Stimulated activated effector memory CD8-positive, alpha-beta T cell treated with anti-CD3 and anti-CD28 coated beads, Interleukin-12 subunit alpha, Interleukin-12 subunit beta, amount 100 ng/mL, for 72 hours (primary cell): ENCODE results near the gene SF3B1.
"Not testable (repeated sequence)": the region's sequence is repeated elsewhere in the genome, so short reads cannot be mapped to it uniquely, and the experiment has no call there.

Experiments
- ATAC-seq: fragments of 150-1000 bp; cut with Tn5 transposase; 2 replicates; pipeline ENCODE4 v1.10.0; 2021
- DNase-seq, 2 donors: peaks; one replicate each; pipeline ENCODE4 v3.0.0; 2021 to 2022; ENCODE audit warnings: low spot score in 2 of 2
- H3K27ac Mint-ChIP-seq: one replicate; pipeline ENCODE4 v1.8.0; 2022; ENCODE audit warnings: mild to moderate bottlenecking, mixed read lengths
- H3K36me3 Mint-ChIP-seq: one replicate; pipeline ENCODE4 v1.8.0; 2022; ENCODE audit warnings: mild to moderate bottlenecking, mixed read lengths
- H3K4me1 Mint-ChIP-seq: one replicate; pipeline ENCODE4 v1.8.0; 2022; ENCODE audit warnings: mixed read lengths
- H3K4me3 Mint-ChIP-seq: one replicate; pipeline ENCODE4 v1.8.0; 2022; ENCODE audit warnings: mild to moderate bottlenecking, mixed read lengths
- H3K9me3 Mint-ChIP-seq: one replicate; pipeline ENCODE4 v1.8.0; 2022; ENCODE audit warnings: mixed read lengths

The SF3B1 gene

DNA sequence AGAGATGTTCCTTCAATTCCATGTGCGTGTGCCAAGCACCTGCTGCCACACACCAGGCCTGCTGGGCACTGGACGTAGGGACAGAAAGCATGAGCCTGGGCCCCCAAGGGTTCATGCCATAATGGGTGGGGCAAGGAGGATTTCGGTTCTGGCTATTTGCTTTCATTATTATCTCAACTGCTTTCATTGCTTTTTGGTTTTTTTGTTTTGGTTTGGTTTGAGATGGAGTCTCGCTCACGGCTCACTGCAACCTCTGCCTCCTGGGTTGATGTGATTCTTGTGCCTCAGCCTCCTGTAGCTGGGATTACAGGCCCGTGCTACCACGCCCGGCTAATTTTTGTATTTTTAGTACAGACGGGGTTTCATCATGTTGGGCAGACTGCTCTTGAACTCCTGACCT is 57.2 kb downstream of the SF3B1 start:
- no peaks in the 10 kb centered on the region for H3K36me3 Mint-ChIP-seq
- no peak overlapping the region for H3K4me3 Mint-ChIP-seq
- H3K4me1 Mint-ChIP-seq, result peaks cover 5% of the 10 kb centered on the region
- DNase-seq (no peak), ATAC-seq (no peak)
- H3K27ac Mint-ChIP-seq, result no peak overlapping the region
- no peaks in the 10 kb centered on the region for H3K9me3 Mint-ChIP-seq

DNA sequence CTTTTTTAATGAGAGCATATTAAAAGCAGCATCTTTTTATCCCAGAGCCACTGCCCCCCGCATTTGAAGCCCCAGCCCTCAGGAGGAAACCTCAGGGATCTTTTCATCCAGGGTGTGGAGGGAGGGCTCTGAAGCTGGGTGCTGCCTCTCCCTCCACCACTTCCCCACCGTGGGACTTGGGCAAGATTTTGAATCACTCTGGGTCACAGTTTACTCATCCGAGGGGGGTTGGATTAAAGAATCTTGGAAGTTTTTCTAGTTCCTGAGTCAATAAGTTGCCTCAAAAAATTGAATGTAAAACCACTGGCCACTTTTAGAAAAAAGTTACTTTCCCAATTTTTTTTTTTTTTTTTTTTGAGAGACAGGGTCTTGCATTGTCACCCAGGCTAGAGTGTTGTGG is 62.2 kb downstream of the SF3B1 start:
- Mint-ChIP-seq H3K4me3 (no peak overlapping the region), H3K9me3 (no peaks in the 10 kb centered on the region), H3K4me1 (peaks cover 11% of the 10 kb centered on the region), H3K27ac (no peak overlapping the region), H3K36me3 (no peaks in the 10 kb centered on the region)
- ATAC-seq (no peak), DNase-seq (no peak)

DNA sequence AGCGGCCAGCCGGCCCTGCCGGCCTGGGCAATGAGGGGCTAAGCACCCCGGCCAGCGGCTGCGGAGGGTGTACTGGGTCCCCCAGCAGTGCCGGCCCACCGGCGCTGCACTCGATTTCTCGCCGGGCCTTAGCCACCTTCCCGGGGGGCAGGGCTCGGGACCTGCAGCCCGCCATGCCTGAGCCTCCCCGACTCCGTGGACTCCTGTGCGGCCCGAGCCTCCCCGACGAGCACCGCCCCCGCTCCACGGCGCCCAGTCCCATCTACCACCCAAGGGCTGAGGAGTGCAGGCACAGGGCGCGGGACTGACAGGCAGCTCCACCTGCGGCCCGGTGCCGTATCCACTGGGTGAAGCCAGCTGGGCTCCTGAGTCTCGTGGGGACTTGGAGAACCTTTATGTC is 64.2 kb downstream of the SF3B1 start:
- not testable (repeated sequence) for H3K4me3 Mint-ChIP-seq, ATAC-seq, H3K27ac Mint-ChIP-seq, H3K9me3 Mint-ChIP-seq, H3K36me3 Mint-ChIP-seq, DNase-seq
- H3K4me1 Mint-ChIP-seq, result peaks cover 11% of the 10 kb centered on the region

DNA sequence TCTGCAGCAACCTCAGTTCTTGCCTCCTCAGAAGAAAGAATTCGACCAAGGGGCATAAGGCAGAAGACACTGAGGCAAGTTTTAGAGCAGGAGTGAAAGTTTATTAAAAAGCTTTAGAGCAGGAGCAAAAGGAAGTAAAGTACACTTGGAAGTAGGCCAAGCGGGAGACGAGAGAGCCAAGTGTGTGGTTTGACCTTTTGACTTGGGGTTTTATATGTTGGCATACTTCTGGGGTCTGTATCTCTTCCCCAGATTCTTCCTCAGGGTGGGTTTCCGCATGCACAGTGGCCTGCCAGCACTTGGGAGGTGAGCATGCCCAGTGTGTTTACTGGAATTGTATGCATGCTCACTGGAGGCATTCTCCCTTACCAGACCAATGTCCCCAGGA is 64.9 kb downstream of the SF3B1 start:
- DNase-seq, result no peak
- Mint-ChIP-seq H3K9me3 (no peaks in the 10 kb centered on the region), H3K4me1 (peaks cover 11% of the 10 kb centered on the region), H3K4me3 (no peak overlapping the region), H3K36me3 (no peaks in the 10 kb centered on the region), H3K27ac (no peak overlapping the region)
- no peak for ATAC-seq

DNA sequence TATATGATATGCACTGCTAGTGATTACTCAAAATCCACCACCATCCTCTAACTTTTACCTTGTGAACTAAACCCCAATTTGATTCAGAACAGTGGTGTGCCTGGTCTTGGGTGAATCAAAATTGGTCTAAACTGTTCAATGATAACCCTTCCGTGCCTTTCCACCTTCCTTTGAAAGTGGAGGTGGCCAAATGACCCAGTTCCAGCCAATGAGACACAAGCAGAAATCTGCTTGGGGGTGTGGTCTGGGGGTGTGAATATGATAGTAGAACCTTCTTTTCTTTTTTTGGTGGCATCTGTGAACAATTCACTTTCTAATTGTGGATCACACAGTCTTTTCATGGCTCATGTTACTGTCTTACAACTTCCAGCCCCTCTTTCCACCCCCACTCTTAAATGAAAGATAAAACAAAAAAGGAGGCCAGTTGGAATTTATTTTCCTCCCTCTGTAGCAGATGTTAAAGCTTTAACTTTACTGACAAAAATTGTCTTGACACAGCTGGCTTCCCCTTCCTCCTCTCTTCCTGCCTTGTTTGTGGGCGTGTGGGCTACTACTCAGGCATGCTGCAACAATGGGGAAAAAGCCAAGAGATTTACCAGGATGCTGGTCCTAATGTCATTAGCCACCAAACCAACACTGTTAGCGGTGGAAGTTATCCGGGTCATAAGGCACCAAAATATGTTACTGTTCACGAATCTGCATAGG is 65.4 kb downstream of the SF3B1 start:
- DNase-seq (no peak), ATAC-seq (peak; percentile 42)
- H3K4me3 Mint-ChIP-seq, result no peak overlapping the region
- H3K36me3 Mint-ChIP-seq, result no peaks in the 10 kb centered on the region
- H3K9me3 Mint-ChIP-seq, result no peaks in the 10 kb centered on the region
- no peak overlapping the region for H3K27ac Mint-ChIP-seq
- H3K4me1 Mint-ChIP-seq, result peaks cover 11% of the 10 kb centered on the region

DNA sequence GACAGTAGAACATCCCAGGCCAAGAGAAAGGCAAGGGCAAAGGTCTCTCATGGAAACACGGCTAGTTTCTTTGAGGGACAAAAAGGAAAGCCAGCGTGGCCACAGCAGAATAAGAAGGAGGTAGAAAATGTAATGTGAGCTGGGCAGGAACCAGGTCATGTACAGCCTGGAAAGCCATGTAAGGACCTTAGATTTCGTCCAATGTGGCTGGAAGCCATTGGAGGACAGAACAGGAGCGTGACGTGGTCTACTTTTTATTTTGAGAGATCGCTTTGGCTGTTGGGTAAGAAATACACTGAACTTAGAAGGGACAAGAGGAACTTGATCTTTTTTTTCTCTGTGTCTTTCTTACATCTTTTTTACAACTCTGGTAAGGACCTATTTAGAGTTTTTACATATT is 66.4 kb downstream of the SF3B1 start:
- H3K4me3 Mint-ChIP-seq, result no peak overlapping the region
- DNase-seq (no peak), ATAC-seq (no peak)
- no peaks in the 10 kb centered on the region for H3K9me3 Mint-ChIP-seq
- no peak overlapping the region for H3K27ac Mint-ChIP-seq
- no peaks in the 10 kb centered on the region for H3K36me3 Mint-ChIP-seq
- H3K4me1 Mint-ChIP-seq, result peaks cover 11% of the 10 kb centered on the region

DNA sequence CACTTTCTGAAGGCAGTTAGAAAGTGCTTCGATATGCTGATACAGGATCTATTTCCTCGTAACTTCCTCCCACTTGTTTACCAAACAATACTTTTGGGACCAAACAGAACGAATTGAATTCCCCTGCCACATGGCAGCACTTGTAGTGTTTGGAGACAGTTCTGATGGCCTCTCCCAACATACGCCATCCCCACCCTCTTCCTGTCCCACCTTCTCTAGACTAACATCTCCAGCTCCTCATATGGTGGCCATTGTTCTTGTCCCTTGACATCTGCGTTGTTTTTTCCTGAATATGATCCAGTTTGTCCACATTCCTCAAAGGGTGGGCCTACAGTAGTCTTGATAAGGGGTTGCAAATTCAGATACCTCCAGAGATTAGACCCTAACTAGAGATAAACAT is 70.8 kb downstream of the SF3B1 start:
- Mint-ChIP-seq H3K27ac (no peak overlapping the region), H3K4me1 (peaks cover 9% of the 10 kb centered on the region), H3K36me3 (no peaks in the 10 kb centered on the region), H3K4me3 (no peak overlapping the region), H3K9me3 (no peaks in the 10 kb centered on the region)
- DNase-seq, result no peak
- ATAC-seq, result no peak

DNA sequence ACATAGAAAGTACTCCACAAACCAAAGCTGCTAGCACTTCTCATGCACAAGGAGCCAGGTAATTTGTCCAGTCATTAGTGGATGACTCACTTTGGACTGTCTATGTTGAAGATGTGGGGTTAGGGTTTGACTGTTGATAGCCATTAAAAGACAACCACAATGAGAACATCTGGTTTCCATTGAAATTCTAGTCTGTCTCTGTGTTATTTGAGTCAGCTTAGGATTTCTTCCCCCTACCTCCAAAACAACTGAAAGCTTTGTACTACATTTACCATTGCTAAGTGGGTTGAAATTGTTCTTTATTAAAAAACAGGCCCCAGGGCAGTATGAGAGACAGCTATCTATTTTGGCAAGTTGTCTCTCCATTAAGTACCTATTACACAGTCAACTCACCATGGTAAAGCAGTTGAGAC is 74.1 kb downstream of the SF3B1 start:
- peak; percentile 93 for ATAC-seq
- no peaks in the 10 kb centered on the region for H3K36me3 Mint-ChIP-seq
- H3K4me3 Mint-ChIP-seq, result no peak overlapping the region
- H3K27ac Mint-ChIP-seq, result no peak overlapping the region
- no peaks in the 10 kb centered on the region for H3K9me3 Mint-ChIP-seq
- H3K4me1 Mint-ChIP-seq, result peaks cover 16% of the 10 kb centered on the region
- no peak for DNase-seq

DNA sequence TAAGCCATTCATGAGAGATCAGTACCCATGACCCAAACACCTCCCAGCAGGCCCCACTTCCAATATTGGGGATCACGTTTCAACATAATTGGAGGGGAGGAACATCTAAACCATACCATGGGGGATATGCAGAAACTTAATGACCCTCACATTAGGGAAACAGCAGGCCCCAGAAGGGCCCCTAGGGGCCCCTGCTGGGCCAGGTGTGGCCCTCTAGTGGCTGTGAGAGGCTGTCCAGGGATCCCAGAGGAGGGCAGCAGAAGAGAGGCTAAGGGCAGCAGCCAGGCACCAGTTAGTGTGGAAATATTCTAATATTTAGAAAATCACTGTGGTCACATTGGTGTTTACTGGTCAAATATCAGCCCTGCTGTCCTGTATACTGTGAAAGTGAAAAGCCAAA is 75.0 kb downstream of the SF3B1 start:
- ATAC-seq, result no peak
- Mint-ChIP-seq H3K4me1 (peaks cover 16% of the 10 kb centered on the region), H3K9me3 (no peaks in the 10 kb centered on the region), H3K27ac (peak overlapping the region; percentile 26), H3K4me3 (no peak overlapping the region), H3K36me3 (no peaks in the 10 kb centered on the region)
- DNase-seq, result no peak

DNA sequence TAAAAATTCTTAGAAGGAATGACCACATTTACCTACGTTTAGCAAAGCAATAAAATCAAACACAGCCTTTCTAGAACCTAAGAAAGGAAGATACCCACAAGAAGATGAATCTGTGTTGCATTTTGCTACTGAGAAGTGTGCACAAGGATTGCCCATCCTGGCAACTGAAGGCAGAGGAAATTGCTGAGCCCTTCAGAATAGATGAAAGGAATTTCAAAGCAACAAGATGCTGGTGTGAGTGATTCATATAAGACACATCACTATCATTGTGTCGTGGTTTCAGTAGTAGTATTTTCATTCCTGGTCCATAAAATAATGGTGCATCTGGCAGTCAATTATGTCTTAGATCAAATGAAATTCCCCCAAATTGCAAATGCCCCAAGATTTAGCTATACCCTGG is 75.9 kb downstream of the SF3B1 start:
- peak; percentile 37 for ATAC-seq
- Mint-ChIP-seq H3K4me1 (peaks cover 16% of the 10 kb centered on the region), H3K36me3 (no peaks in the 10 kb centered on the region), H3K27ac (peak overlapping the region; percentile 26), H3K4me3 (no peak overlapping the region), H3K9me3 (no peaks in the 10 kb centered on the region)
- no peak for DNase-seq

DNA sequence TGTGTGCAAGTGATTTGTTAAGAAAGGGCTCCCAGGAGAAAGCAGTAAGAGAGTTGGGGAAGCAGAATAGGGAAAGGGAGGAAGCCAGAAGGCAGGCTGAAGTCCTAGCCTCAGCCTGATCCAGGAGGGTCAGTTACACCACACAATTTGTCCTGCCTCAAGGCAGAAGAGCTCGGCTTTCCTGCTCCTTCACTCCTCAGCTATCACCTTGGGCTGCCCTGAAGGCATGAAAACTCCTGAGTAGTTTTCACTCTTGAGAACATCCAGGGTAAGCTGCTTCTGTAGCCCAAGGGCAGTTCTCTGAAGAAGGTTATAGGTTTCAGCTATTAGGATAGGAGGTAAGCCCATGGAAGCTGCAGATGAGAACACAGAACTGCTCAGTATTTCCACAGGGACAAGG is 76.8 kb downstream of the SF3B1 start:
- H3K27ac Mint-ChIP-seq, result no peak overlapping the region
- ATAC-seq, result no peak
- H3K9me3 Mint-ChIP-seq, result no peaks in the 10 kb centered on the region
- no peak for DNase-seq
- peaks cover 16% of the 10 kb centered on the region for H3K4me1 Mint-ChIP-seq
- no peaks in the 10 kb centered on the region for H3K36me3 Mint-ChIP-seq
- no peak overlapping the region for H3K4me3 Mint-ChIP-seq

DNA sequence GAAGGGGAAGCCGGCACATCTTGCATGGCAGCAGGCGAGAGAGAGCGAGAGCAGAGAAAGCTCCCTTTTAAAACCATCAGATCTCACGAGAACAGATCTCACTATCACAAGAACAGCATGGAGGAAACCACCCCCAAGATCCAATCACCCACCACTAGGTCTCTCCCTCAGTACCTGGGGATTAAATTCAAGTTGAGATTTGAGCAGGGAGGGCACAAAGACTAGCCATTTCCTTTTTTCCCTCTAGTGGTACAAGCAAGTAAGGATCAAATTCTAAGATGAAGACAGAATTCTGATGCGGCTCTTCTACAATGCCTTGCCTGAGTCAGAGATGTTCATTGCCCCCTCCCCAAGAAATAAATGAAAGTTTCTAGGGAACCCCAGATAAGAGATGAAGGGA is 78.7 kb downstream of the SF3B1 start:
- Mint-ChIP-seq H3K4me1 (peaks cover 16% of the 10 kb centered on the region), H3K36me3 (no peaks in the 10 kb centered on the region), H3K4me3 (no peak overlapping the region), H3K9me3 (no peaks in the 10 kb centered on the region), H3K27ac (no peak overlapping the region)
- no peak for ATAC-seq
- DNase-seq, result no peak

DNA sequence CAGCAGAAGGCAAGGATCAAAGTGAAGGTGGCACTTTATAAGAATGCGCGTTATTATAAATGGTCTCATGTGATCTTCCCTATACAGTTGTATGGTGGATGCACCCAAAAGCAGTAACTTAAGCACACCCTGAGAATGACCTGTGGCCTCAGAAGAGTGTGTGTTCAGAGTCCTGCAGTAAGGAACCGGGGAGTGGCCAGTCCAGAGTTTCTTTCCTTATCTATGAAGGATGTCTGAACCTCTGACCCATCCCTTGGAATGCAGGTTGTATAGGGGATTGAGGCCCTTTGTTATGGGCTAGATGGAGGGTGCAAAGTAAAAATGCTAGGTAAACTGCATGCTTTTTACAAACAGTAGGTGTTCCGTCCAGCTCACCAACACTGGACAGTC is 80.7 kb downstream of the SF3B1 start:
- Mint-ChIP-seq H3K4me1 (peaks cover 8% of the 10 kb centered on the region), H3K27ac (no peak overlapping the region), H3K4me3 (no peak overlapping the region), H3K9me3 (no peaks in the 10 kb centered on the region), H3K36me3 (no peaks in the 10 kb centered on the region)
- ATAC-seq (no peak), DNase-seq (no peak)

DNA sequence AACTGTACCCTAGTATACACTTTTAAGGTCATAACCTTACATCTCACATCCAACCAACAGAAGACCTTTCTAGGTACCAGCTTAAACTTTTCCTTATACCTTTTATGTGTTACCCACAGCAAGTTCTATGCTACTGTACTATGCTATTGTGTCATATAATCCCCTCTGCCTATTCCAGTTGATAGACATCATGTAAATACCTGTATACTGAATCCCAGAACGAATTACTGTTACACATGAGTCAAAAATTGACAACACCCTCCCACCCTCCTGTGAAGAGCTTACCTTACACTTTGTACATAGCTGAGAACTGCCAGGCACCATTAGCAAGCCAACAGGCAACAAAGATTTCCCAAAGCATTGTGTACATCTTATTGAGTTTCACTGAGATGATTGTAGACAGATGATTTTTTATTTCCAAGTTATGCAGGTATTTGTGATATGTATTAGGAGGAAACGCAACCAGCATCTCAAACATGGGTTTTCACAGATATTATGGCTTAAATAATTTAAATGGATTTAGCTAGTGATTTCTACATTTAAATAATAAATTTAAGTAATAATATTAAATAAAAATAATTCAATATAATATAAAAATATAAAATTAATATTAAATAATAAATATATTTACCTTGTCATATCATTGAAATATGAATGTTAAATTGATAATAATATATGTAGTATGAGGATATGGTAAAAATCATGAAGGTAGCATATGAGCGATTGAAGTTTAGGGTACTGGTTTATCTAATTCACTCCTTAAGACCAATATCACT is 81.2 kb downstream of the SF3B1 start:
- Mint-ChIP-seq H3K4me1 (peaks cover 2% of the 10 kb centered on the region), H3K9me3 (no peaks in the 10 kb centered on the region), H3K36me3 (no peaks in the 10 kb centered on the region), H3K27ac (no peak overlapping the region), H3K4me3 (no peak overlapping the region)
- ATAC-seq (peak; percentile 49), DNase-seq (no peak)

DNA sequence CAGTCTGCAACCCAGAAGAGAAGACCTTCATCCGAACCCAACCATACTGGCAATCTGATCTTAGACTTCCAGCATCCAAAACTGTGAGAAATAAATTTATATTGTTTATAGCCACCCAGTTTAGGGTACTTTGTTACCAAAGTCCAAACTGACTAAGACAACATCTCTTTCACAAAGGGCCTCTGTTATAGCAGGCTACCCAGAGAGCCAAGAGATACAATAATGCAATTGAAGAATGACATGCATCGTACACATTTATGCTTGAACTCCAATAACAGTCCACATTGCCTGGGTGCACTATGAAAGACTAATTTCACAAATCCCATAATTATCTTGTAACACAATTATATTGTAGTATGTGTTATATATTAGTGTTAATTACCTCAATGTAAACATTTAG is 85.1 kb downstream of the SF3B1 start:
- Mint-ChIP-seq H3K4me3 (no peak overlapping the region), H3K9me3 (no peaks in the 10 kb centered on the region), H3K4me1 (peaks cover 5% of the 10 kb centered on the region), H3K36me3 (no peaks in the 10 kb centered on the region), H3K27ac (no peak overlapping the region)
- DNase-seq (no peak), ATAC-seq (no peak)

DNA sequence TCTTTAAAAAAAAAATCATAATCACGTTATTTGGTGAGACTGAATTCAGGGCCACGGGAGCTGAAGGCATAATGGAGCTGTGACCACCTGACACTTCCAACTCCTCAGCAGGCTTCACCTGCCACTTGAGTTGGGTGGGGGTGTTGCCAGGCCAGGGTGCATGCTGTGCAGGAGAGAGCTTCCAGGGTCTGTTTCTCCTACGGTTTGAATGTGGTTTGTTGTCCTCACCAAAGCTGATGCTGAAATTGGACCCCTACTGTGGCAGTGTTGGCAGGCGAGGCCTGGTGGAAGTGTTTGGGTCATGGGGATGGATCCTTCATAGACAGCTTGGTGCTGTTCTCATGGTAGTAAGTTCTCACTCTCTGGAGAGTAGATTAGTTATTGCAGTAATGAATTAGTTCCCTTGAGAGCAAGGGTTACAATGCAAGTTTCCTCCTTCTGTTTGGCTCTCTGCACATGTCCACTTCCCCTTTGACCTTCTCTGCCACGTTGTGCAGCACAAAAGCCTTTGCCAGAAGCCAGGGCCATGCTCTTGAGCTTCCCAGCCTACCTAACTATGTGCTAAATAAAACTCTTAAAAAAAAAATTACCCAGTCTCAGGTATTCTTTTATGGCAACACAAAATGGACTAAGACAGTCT is 86.0 kb downstream of the SF3B1 start:
- H3K36me3 Mint-ChIP-seq, result no peaks in the 10 kb centered on the region
- DNase-seq (no peak), ATAC-seq (no peak)
- no peaks in the 10 kb centered on the region for H3K9me3 Mint-ChIP-seq
- no peak overlapping the region for H3K27ac Mint-ChIP-seq
- no peak overlapping the region for H3K4me3 Mint-ChIP-seq
- peaks cover 5% of the 10 kb centered on the region for H3K4me1 Mint-ChIP-seq
